Fibroblast of villous mesenchyme (primary cell): ENCODE measurements around the gene DGCR2. TPM values are rescaled to one million over a fixed set of nuclear protein-coding genes. Genes with fewer than 3 reads are reported as not detected.

Experiments used
- DNase-seq: peaks from one replicate; pipeline ENCODE4 v3.0.0-alpha.2; 2010; ENCODE audit warnings: low read depth
- H3K4me3 ChIP-seq: 2 replicates; pipeline ENCODE4 v1.5.1; 2011; ENCODE audit warnings: low read depth, mild to moderate bottlenecking, low read length
- CTCF ChIP-seq: IDR thresholded peaks from 2 replicates; pipeline ENCODE4 v1.5.1; 2012; ENCODE audit warnings: low read depth, mild to moderate bottlenecking, low read length; ENCODE audit not compliant: insufficient read depth
- total RNA-seq: library from RNA; depleted of rRNA; stranded (reverse); fragments of >200 nt; gene quantifications from 2 replicates; pipeline ENCODE4 v1.2.3, GENCODE V29; 2012

Gene DGCR2
- total RNA-seq, 1 donor: 53.5 TPM

- TF ChIP-seq CTCF: no peak
- DNase-seq: peak; percentile 66
- H3K4me3 ChIP-seq: no peak overlapping the region
These were observed 18.1 kb downstream of the DGCR2 start for GRCh38 chr22:19103880-19104821.

- no peak overlapping the region for H3K4me3 ChIP-seq
- peak; percentile 17 for DNase-seq
- TF ChIP-seq CTCF: no peak
These were observed 24.1 kb downstream of the DGCR2 start for GRCh38 chr22:19098157-19098556.

GRCh38 chr22:19097518-19097917 is 24.7 kb downstream of the DGCR2 start:
- H3K4me3 ChIP-seq: no peak overlapping the region
- no peak for DNase-seq
- no peak for TF ChIP-seq CTCF

GRCh38 chr22:19096555-19096954 is 25.7 kb downstream of the DGCR2 start:
- no peak for DNase-seq
- no peak for TF ChIP-seq CTCF

GRCh38 chr22:19094393-19094997 is 27.7 kb downstream of the DGCR2 start:
- DNase-seq: no peak
- TF ChIP-seq CTCF: no peak
- no peak overlapping the region for H3K4me3 ChIP-seq

More at GRCh38 chr22:19096555-19096954, 25.7 kb downstream of the DGCR2 start:
- no peak overlapping the region for H3K4me3 ChIP-seq

GRCh38 chr22:19092725-19093124 is 29.5 kb downstream of the DGCR2 start:
- DNase-seq: no peak
- no peak for TF ChIP-seq CTCF
- H3K4me3 ChIP-seq: no peak overlapping the region
